Activated CD4-positive, alpha-beta T cell treated with anti-CD3 and anti-CD28 coated beads for 48 hours (primary cell): Measurements from ENCODE around the gene AFG1L.
A peak's percentile ranks its signal among the peaks of the same experiment; 100 is the strongest.
"Not testable (repeated sequence)": the region's sequence is repeated elsewhere in the genome, so short reads cannot be mapped to it uniquely, and the experiment has no call there.

ENCODE experiments used
- DNase-seq: peaks from one replicate; pipeline ENCODE4 v3.0.0-alpha.2; 2020

The AFG1L gene

GRCh38 chr6:108294727-108295625 lies at the start of gene AFG1L:
Gene AFG1L, plus strand, starts transcription at chr6:108295054. Its CDS starts 26 bp downstream, at chr6:108295080.
- peak; percentile 91 for DNase-seq

GRCh38 chr6:108245095-108245494 lies 49.8 kb upstream of the AFG1L start:
- DNase-seq, result not testable (repeated sequence)

DNA sequence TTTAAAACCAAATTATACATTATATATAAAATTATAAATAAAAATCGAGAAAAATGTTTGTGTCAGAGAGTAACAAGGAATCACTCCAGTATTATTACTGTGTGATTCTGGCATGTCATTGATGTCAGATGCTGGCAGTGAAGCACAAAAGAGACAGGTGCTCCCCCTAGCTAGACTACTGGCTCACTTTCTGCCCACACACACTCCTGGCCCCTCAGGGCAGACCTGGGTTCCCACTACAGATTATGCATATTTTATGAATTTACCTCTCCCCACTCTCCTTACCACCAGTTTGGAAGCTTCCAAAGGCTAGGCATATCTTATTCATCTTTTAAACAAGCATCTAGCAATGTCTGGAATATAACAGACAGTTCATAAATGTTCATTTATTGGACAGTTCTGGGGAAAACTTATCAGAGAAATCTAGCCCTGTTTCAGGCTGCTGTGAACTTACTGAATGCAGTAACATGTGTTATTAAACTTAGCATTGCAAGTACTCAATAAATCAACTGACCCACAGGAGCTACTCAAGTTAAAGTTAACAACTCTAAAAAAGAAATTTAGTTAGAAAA lies 46.8 kb upstream of the AFG1L start:
- DNase-seq, result no peak

- no peak for DNase-seq
Measured at GRCh38 chr6:108250240-108250866, 44.5 kb upstream of the AFG1L start.

DNA sequence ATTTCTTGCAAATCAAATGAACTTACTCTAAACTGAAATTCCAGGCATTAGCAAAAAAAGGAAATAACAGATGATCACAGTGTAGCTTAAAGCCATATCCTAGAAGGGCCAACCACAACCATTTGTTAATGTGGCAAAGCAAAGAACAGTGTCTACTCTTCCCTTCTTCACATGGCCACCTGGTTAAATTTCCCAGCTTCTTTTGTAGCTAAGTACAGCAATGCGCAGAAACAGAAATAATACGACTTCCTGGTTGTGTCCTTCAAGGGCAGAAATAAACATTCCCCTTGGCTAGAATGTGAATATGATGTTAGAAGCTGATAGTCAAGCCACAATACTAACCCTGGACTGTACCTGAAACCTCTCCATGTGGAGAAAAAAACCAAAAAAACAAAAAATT lies 43.6 kb upstream of the AFG1L start:
- DNase-seq, result no peak

DNA sequence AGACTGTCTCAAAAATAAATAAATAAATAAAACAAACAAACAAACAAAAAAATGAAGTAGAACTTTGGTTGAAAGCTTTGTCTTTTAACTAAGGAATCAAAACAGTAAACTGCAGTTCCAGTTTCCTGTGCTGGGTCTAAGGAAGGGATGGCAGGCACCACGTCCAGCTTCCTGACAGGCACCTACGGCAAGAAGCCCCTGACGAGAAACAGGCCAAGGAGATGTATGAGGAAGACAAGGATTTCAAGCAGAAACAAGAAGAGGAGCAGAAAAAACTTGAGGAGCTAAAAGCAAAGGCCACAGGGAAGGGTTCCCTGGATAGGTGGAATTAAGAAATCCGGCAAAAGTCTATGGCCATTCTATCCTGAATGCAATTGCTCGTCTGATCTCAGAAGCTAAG lies 42.8 kb upstream of the AFG1L start:
- DNase-seq, result no peak

GRCh38 chr6:108253241-108253640 lies 41.6 kb upstream of the AFG1L start:
- no peak for DNase-seq

DNA sequence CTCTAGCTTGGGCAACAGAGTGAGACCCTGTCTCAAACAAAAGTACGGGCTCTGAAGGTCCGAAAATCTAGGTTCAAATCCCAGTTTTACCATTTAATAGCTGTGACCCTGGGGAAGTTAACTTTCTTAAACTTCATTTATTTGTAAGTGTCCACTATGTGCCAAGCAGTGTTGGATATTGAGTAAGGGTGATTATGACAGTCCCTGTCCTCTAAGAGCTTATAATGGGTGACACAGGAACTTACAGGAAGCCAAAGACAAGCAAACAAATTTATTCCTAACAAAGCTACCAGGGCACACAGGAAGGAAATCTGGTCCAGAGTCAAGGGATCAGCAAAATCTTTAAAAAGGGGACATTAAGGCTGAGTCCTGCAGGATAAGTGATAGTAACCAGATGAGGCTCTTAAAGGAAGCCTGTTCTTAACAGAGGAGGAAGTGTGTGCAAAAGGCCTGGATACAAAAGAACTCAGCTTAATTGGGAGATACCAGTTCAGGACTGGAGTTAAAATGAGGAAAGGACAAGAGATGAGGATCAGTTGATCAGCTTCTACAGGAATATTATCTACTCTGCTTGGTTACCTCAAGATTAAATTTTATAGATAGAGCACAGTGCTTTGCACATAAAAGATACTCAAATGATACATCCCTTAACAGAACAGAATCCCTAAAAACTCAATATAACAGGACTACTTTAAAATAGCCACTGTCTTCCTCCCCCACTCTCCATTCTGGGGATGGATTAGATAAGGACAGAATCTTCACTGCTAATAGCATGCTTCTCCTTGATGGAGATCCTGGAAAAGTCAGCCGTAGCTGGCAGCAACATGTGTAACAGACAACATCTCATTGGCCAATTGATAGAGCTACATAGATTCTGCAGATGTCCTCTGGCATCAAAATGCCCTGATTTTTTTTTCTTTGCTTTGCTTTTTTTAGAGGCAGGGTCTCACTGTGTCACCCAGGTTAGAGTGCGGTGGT lies 40.1 kb upstream of the AFG1L start:
- no peak for DNase-seq

DNA sequence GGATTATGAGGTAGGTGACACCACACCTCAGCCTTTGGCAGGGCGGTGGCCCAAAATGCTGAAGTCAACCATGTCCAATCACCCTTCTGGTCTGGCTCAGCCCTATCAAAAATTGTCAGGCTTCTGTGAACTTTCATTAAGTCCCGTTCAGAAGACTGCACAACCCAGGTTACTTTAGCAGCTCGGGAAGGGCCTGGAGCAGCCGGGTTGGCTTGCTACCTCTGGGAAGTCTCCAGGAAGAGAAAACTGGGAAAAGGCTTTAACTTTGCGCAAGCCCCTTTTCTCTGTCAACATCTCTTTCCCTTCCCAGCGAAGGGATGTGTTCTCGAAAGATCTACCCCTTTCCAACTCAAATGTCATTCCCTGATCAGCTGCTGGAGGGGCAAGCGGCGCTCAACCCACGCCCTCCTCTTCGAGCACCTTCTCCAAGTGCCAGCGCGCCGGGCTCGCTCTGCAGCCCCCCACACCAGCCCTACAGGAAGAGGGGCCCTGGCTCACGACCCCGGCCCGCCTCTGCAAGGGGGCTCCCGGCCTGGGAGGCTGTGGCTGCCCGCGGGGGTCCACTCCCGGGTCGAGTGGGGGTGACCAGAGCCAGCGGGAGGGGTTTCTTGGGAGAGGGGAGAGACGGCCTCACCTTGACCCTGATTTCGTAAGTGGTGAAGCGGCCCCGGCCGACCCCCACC lies 34.6 kb upstream of the AFG1L start:
- DNase-seq, result peak; percentile 42

DNA sequence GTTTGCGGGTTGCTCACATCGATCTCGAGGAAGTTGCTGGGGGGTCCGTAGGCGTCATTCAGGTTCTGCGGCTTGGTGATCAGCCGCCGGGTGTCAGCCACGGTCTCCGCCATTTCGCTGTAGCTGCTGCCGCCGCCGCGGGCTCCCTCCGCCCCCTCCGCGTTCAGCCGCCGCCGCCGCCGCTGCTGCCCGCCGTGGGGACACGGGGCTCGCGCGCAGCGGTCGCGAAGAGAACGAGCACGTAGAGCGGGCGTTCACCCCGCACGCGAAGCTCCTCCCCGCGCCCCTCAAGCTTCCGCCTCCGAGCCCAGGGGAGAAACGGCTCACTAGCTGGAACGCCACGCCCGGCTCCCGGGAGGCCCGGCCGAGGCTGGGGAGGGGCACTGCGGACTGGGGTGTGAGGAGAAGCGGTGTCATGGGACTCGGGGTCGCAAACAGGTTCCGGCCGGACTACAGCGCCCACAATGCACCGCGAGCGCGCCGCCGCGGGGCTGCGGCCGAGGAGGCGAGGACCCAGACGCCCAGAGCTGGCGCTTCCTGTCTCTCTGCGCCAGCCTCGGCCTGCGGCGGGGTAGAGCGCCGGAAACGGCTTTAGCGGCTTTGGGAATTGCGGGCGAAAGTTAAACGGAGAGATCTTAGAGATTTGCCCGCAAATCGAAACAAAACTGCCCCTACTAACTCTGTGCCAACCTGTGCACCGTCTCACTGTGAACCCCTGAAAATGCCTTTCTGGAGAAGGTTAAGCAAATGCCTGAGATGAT lies 33.9 kb upstream of the AFG1L start, which contains the start of gene SNX3:
SNX3 (minus strand) TSS at position 232 of the 761 bp plus-strand sequence; CDS start at position 113, 119 bp downstream.
- peak; percentile 92 for DNase-seq

DNA sequence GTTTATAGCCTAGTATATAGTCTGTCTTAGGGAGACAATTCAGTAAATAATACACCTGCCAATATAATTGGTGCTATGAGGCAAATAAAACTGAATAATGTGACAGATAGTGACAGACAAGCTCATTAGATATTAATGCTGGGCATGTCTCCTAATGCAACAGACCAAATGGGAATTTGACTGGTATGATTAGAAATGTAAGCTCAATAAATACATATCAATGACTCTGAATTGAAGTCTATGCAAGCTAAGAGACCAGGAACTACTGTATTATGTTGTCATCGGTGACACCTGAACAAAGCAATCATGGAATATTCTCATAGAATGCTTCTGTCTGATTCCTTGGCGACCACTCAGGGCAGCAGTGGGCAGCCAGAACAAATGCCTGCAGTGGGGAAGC lies 31.5 kb upstream of the AFG1L start:
- no peak for DNase-seq

DNA sequence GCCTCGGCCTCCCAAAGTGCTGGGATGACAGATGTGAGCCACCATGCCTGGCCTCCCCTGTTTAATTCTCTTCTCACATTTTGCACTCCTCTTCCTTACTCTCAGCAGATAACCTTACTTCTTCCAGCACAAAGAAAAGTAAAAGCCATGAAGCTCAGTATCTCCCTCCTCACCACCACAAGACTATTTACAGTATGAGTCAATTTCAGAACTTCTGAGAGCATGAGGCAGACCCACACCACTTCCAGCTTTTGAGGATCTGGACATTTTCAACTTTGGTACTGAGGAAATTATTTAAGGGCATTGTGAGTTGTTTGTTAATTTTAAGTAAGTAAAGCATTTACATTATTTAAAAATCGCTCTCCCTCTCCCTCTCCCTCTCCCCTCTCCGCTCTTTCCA lies 26.0 kb upstream of the AFG1L start:
- no peak for DNase-seq

DNA sequence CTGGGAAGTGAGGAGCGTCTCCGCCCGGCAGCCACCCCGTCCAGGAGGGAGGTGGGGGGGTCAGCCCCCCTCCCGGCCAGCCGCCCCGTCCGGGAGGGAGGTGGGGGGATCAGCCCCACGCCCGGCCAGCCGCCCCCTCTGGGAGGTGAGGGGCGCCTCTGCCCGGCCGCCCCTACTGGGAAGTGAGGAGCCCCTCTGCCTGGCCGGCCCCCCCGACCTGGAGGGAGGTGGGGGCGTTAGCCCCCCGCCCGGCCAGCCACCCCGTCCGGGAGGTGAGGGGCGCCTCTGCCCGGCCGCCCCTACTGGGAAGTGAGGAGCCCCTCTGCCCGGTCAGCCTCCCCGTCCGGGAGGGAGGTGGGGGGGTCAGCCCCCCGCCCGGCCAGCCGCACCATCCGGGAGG lies 24.9 kb upstream of the AFG1L start:
- not testable (repeated sequence) for DNase-seq

- DNase-seq, result no peak
Measured at GRCh38 chr6:108274546-108274945, 20.3 kb upstream of the AFG1L start.

- DNase-seq, result no peak
Measured at GRCh38 chr6:108275976-108276375, 18.9 kb upstream of the AFG1L start.

DNA sequence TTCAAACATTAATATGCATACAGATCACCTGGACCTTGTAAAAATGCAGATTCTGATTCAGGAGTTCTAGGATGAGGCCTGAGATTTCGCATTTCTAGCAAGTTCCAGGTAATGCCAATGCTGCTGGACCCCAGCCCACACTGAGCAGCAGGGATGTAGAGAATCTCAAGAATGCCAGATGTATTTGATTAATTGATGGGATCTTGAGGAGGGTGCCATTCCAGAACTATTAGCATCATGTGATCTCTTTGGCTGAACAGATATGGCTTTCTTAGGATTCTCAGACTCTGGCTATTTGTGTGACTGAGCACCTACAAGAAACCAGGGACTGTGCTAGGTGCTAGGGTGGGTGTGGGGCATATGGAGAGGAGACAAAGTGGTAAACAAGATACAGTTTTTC lies 17.6 kb upstream of the AFG1L start:
- no peak for DNase-seq

- DNase-seq, result no peak
Measured at GRCh38 chr6:108277831-108278230, 17.0 kb upstream of the AFG1L start.

DNA sequence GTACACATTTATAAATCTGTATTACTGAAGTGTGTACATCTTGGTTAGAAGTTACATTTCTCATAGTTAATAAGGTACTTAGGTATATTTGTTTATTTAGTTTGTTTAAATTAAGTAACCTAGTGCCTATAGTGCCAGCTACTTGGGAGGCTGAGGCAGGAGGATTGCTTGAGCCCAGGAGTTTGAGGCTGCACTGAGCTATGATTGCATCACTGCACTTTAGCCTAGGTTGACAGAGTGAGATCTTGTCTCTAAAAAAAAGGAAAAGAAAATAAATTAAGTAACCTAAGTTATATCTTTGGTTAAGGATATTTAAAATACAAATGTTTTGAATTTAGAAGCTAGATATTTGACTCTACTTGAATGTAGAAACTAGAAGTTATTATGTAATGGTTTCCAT lies 9.5 kb upstream of the AFG1L start:
- no peak for DNase-seq

DNA sequence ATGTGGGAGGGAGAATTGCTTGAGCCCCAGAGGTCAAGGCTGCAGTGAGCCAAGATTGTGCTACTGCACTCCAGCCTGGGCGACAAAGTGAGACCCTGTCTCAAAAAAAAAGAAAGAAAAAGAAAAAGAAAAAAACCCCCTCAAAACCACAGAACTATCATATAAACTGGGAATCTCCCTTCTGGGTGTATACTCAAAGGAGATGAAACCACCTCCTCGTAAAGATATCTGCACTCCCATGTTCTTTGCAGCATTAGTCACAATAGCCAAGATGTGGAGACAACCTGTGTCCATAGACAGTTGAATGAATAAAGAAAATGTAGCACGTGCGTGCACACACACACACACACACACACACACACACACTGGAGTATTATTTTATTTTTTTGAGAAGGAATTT lies 8.5 kb upstream of the AFG1L start:
- no peak for DNase-seq

DNA sequence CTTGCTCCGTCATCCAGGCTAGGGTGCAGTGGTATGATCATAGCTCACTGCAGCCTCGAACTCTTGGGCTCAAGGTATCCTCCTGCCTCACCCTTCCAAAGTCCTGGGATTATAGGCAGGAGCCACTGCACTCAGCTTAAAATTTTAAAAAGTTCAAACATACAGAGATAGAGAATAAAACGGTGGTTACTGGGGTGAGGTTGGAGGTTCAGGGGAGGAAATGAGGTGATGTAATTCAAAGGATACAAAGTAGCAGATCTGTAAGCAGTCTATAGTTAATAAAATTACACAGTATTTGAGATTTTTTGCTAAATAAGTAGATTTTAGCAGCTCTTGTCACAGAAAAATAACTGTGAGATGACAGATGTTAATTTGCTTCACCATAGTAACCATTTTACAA lies 7.5 kb upstream of the AFG1L start:
- no peak for DNase-seq

DNA sequence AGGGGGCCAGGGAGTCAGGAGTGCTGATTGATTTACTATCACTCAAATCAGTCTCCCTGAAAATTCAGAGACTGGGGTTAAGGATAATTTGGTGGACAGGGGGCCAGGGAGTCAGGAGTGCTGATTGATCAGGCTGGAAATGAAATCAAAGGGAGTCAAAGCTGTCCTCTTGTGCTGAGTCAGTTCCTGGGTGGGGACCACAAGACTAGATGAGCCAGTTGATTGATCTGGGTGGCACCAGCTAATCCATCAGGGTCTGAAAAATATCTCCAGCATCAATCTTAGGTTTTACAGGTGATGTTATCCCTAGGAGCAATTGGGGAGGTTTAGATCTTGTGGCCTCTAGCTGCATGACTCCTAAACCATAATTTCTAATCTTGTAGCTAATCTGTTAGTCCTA lies 6.1 kb upstream of the AFG1L start:
- no peak for DNase-seq
